H9 (cell line): ENCODE results near the gene EBNA1BP2. TPM values are rescaled to one million over a fixed set of nuclear protein-coding genes. Genes with fewer than 3 reads are reported as not detected.

ENCODE experiments used
- DNase-seq: peaks from one replicate; pipeline ENCODE4 v3.0.0-alpha.2; 2017
- H2AFZ ChIP-seq: one replicate; pipeline ENCODE4 v1.6.1; 2013; ENCODE audit warnings: mild to moderate bottlenecking, low read length, control low read depth, moderate library complexity
- H2AK5ac ChIP-seq: 2 replicates; pipeline ENCODE4 v1.6.1; 2013; ENCODE audit warnings: low read length, control low read depth, mixed read lengths; ENCODE audit not compliant: insufficient read length
- H2BK120ac ChIP-seq: one replicate; pipeline ENCODE4 v1.6.1; 2013; ENCODE audit warnings: low read depth, mild to moderate bottlenecking, low read length, control low read depth, inconsistent platforms; ENCODE audit not compliant: poor library complexity, severe bottlenecking
- H2BK12ac ChIP-seq: 2 replicates; pipeline ENCODE4 v1.6.1; 2013; ENCODE audit warnings: low read length, control low read depth, mixed read lengths, low read depth; ENCODE audit not compliant: insufficient read length
- H2BK15ac ChIP-seq: 2 replicates; pipeline ENCODE4 v1.6.1; 2013; ENCODE audit warnings: low read depth, low read length, control low read depth
- H2BK20ac ChIP-seq: one replicate; pipeline ENCODE4 v1.6.1; 2013; ENCODE audit warnings: low read depth, mild to moderate bottlenecking, low read length, control low read depth, inconsistent platforms; ENCODE audit not compliant: poor library complexity, severe bottlenecking
- H2BK5ac ChIP-seq: 2 replicates; pipeline ENCODE4 v1.6.1; 2013; ENCODE audit warnings: low read length, control low read depth, mixed read lengths; ENCODE audit not compliant: insufficient read length
- H3K14ac ChIP-seq: 2 replicates; pipeline ENCODE4 v1.6.1; 2013; ENCODE audit warnings: low read length, control low read depth; ENCODE audit not compliant: insufficient read depth
- H3K18ac ChIP-seq: 2 replicates; pipeline ENCODE4 v1.6.1; 2013; ENCODE audit warnings: low read depth, mild to moderate bottlenecking, mixed read lengths, low read length, control low read depth; ENCODE audit not compliant: insufficient read length
- H3K23ac ChIP-seq: 2 replicates; pipeline ENCODE4 v1.6.1; 2013; ENCODE audit warnings: low read length, control low read depth, mixed read lengths, low read depth; ENCODE audit not compliant: insufficient read length
- H3K23me2 ChIP-seq: 2 replicates; pipeline ENCODE4 v1.6.1; 2013; ENCODE audit warnings: low read depth, mild to moderate bottlenecking, mixed read lengths, low read length, control low read depth; ENCODE audit not compliant: insufficient read length, poor library complexity, severe bottlenecking
- H3K27ac ChIP-seq: 2 replicates; pipeline ENCODE4 v1.5.1; 2013; ENCODE audit warnings: low read length, control low read depth, mixed read lengths, low read depth; ENCODE audit not compliant: insufficient read length
- H3K27me3 ChIP-seq: 2 replicates; pipeline ENCODE4 v1.6.1; 2013; ENCODE audit warnings: low read length, control low read depth, inconsistent platforms; ENCODE audit not compliant: insufficient read depth
- H3K4ac ChIP-seq: 2 replicates; pipeline ENCODE4 v1.6.1; 2013; ENCODE audit warnings: low read depth, mild to moderate bottlenecking, control low read depth, inconsistent platforms, low read length, moderate library complexity
- H3K4me1 ChIP-seq: 2 replicates; pipeline ENCODE4 v1.6.1; 2013; ENCODE audit warnings: low read length, control low read depth, inconsistent platforms; ENCODE audit not compliant: insufficient read depth
- H3K4me2 ChIP-seq: 2 replicates; pipeline ENCODE4 v1.6.1; 2013; ENCODE audit warnings: low read length, control low read depth, mixed read lengths; ENCODE audit not compliant: insufficient read length, insufficient read depth
- H3K56ac ChIP-seq: 2 replicates; pipeline ENCODE4 v1.6.1; 2013; ENCODE audit warnings: low read depth, mild to moderate bottlenecking, mixed read lengths, low read length, control low read depth; ENCODE audit not compliant: insufficient read length
- H3K79me1 ChIP-seq: 2 replicates; pipeline ENCODE4 v1.6.1; 2013; ENCODE audit warnings: low read depth, mild to moderate bottlenecking, moderate library complexity, low read length, control low read depth, inconsistent platforms; ENCODE audit not compliant: insufficient read depth, poor library complexity, severe bottlenecking
- H3K79me2 ChIP-seq: 2 replicates; pipeline ENCODE4 v1.6.1; 2013; ENCODE audit warnings: low read length, control low read depth, inconsistent platforms; ENCODE audit not compliant: insufficient read depth
- H3K9ac ChIP-seq: 2 replicates; pipeline ENCODE4 v1.6.1; 2013; ENCODE audit warnings: low read length, control low read depth, mixed read lengths; ENCODE audit not compliant: insufficient read length; ENCODE audit errors: extremely low read depth
- H3K9me3 ChIP-seq: one replicate; pipeline ENCODE4 v1.6.1; 2013; ENCODE audit warnings: low read depth, low read length, inconsistent platforms; ENCODE audit not compliant: control insufficient read depth
- H3T11ph ChIP-seq: one replicate; pipeline ENCODE4 v1.6.1; 2013; ENCODE audit warnings: mild to moderate bottlenecking, low read length, control low read depth, inconsistent platforms
- H4K20me1 ChIP-seq: one replicate; pipeline ENCODE4 v1.6.1; 2013; ENCODE audit not compliant: control insufficient read depth, insufficient read length, insufficient read depth
- H4K5ac ChIP-seq: 2 replicates; pipeline ENCODE4 v1.6.1; 2013; ENCODE audit warnings: low read depth, mild to moderate bottlenecking, mixed read lengths, low read length, control low read depth; ENCODE audit not compliant: insufficient read length
- H4K8ac ChIP-seq: replicated peaks from 2 replicates; pipeline ENCODE4 v1.6.1; 2013; ENCODE audit warnings: low read length, control low read depth, mixed read lengths, low read depth; ENCODE audit not compliant: insufficient read length
- H4K91ac ChIP-seq: 2 replicates; pipeline ENCODE4 v1.6.1; 2013; ENCODE audit warnings: low read depth, mild to moderate bottlenecking, moderate library complexity, mixed read lengths, low read length, control low read depth; ENCODE audit not compliant: insufficient read length
- H3K27ac Mint-ChIP-seq, 3 experiments: 2 replicates in 2 of 3; 3 replicates in 1 of 3; pipeline ENCODE4 v1.8.0; 2020 to 2021; ENCODE audit warnings: mixed read lengths in 3 of 3, mild to moderate bottlenecking in 1 of 3, moderate library complexity in 1 of 3
- H3K27me3 Mint-ChIP-seq: 2 replicates; pipeline ENCODE4 v1.8.0; 2021; ENCODE audit warnings: low read depth, mild to moderate bottlenecking, moderate library complexity, mixed read lengths
- H3K36me3 Mint-ChIP-seq, 3 experiments: 2 replicates in 2 of 3; 3 replicates in 1 of 3; pipeline ENCODE4 v1.8.0; 2020 to 2021; ENCODE audit warnings: low read depth in 3 of 3, mixed read lengths in 3 of 3; ENCODE audit not compliant: insufficient read depth in 1 of 3
- H3K4me1 Mint-ChIP-seq, 2 experiments: 2 replicates each; pipeline ENCODE4 v1.8.0; 2020; ENCODE audit warnings: mixed read lengths in 2 of 2
- H3K4me3 Mint-ChIP-seq, 2 experiments: 2 replicates in 1 of 2; 3 replicates in 1 of 2; pipeline ENCODE4 v1.8.0; 2020 to 2021; ENCODE audit warnings: mild to moderate bottlenecking in 2 of 2, mixed read lengths in 2 of 2, moderate library complexity in 1 of 2
- H3K9me3 Mint-ChIP-seq, 2 experiments: 2 replicates in 1 of 2; 3 replicates in 1 of 2; pipeline ENCODE4 v1.8.0; 2020; ENCODE audit warnings: mild to moderate bottlenecking in 2 of 2, mixed read lengths in 2 of 2, moderate library complexity in 1 of 2
- CTCF ChIP-seq: fragments of 200-600 bp; sonication (generic); conservative IDR thresholded peaks from 3 replicates; pipeline ENCODE4 v1.8.0; 2021; ENCODE audit warnings: antibody characterized with exemption, mild to moderate bottlenecking
- WGBS: extraction: QIAGEN DNeasy Blood & Tissue Kit; methylation state at CpG from one replicate; pipeline ENCODE4 v1.1.7; 2013; ENCODE audit warnings: missing lambda C conversion rate, low lambda C conversion rate, mixed read lengths; ENCODE audit not compliant: insufficient read length; ENCODE audit errors: extremely low coverage; 5-methylcytosine and 5-hydroxymethylcytosine counted together
- total RNA-seq: library from RNA; stranded (reverse); gene quantifications from 2 replicates; pipeline ENCODE4 v1.2.1, GENCODE V29; 2021

EBNA1BP2 gene
- total RNA-seq, 1 experiment from 2014 or later, result 84.7 TPM

GRCh38 chr1:43184995-43185394 lies 12.9 kb upstream of the EBNA1BP2 start:
- H3K27me3 Mint-ChIP-seq, result peaks cover 4% of the 10 kb centered on the region; the same call in 1 of the 2 replicates
- Histone ChIP-seq H2AK5ac (no peak overlapping the region), H3K79me1 (no peaks in the 10 kb centered on the region), H2BK15ac (no peak overlapping the region), H2BK5ac (no peak overlapping the region), H3K27ac (no peak overlapping the region), H3K9ac (no peak overlapping the region), H4K91ac (no peak overlapping the region), H2AFZ (no peak overlapping the region), H2BK20ac (no peak overlapping the region), H3K4ac (no peak overlapping the region), H3K9me3 (no peaks in the 10 kb centered on the region), H3K4me1 (no peaks in the 10 kb centered on the region), H3K56ac (no peak overlapping the region), H3K4me2 (no peak overlapping the region), H3K79me2 (no peaks in the 10 kb centered on the region), H3T11ph (no peak overlapping the region), H2BK12ac (no peak overlapping the region), H3K23me2 (no peaks in the 10 kb centered on the region), H3K14ac (no peak overlapping the region), H3K23ac (no peak overlapping the region), H4K20me1 (no peaks in the 10 kb centered on the region), H4K5ac (no peak overlapping the region), H3K27me3 (no peaks in the 10 kb centered on the region), H3K18ac (no peak overlapping the region), H4K8ac (no peak overlapping the region), H2BK120ac (no peak overlapping the region)
- WGBS, result no CpG with 5 or more reads among the region's 3 CpGs
- peaks cover 3 to 4% of the 10 kb centered on the region in 2 experiments; a peak in 3 of 4 replicates for H3K4me1 Mint-ChIP-seq
- H3K4me3 Mint-ChIP-seq, result no peak overlapping the region
- no peaks in the 10 kb centered on the region for H3K36me3 Mint-ChIP-seq
- H3K9me3 Mint-ChIP-seq, result peaks cover 0 to 2% of the 10 kb centered on the region in 2 experiments; a peak in 1 of 5 replicates
- no peak for DNase-seq
- no peak for TF ChIP-seq CTCF
- no peak overlapping the region for H3K27ac Mint-ChIP-seq
